GM21737 (cell line): ENCODE data around the gene RBMX2.

Experiments
- ATAC-seq: cut with Tn5 transposase; IDR thresholded peaks from one replicate; pipeline ENCODE4 v1.9.1; 2021; ENCODE audit warnings: mild to moderate bottlenecking, moderate library complexity; ENCODE audit not compliant: unreplicated experiment

The RBMX2 gene

DNA sequence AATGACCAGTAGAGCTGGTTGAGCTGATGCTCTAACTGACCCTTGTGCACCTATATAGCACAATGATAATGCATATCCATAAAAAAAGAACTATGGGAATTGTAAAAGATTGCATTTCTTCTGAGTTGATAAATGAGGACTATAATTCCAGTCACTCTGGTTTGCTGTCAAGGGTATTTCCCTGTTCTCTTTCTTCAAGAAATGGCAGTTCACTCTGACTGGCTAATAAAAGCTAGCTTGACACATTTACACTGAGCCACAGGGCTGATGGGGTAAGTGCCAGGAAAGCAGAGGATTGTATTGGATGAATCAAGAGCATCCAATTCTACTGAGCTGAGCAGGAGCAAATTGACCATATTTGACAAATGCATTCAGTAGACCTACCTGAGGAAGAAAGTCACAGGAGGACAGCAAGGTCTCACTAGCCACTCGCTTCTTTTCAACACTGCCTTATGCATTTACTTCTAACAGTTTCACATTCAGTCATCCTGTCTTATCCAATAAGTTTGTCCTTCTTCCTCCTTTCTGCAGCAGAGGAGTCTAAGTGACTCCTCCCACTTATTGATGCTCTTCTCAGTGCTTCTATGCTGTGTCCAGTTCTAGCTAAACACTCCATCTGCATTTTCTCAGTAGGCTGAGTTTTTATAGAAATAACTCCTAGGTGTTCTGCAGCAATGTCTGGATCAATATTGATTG lies 43.0 kb downstream of the RBMX2 start:
- no peak for ATAC-seq

- no peak for ATAC-seq
Measured at GRCh38 chrX:130446974-130447373, 45.2 kb downstream of the RBMX2 start.
